Measurements from ENCODE around the gene LCN10.

DNA sequence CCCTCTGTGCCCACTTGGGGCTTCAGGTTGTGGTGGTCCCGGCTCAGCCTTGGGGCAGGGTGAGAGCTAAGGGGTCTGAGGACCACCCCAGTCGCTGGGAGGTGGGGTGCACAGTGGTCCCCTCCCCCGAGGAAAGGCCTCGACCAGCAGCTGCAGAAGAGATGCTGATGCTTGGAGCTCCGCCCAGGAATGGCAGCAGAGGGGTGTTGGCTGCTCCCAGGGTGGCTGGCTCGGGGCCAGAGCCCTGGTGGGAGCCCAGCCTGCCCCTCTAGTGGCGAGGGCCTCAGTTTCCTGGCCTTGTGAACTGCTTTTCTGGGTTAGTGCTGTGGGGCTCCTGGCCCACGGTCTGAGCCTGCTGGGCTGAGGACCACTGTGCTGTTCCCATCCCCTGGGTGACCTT, 29.2 kb downstream of the LCN10 start:
- TF ChIP-seq CTBP1 (IDR thresholded peaks at IDR 0.05; ENCODE audit: borderline replicate concordance) (no peak), LEF1 (IDR thresholded peaks at IDR 0.05; ENCODE audit: borderline replicate concordance) (no peak)

Measured in HEK293T (cell line).